Stimulated activated CD4-positive, alpha-beta T cell treated with anti-CD3 and anti-CD28 coated beads, Interleukin-4, amount 100 ng/mL, for 4 hours (primary cell): Measurements from ENCODE around the gene PKD1.
"Not testable (repeated sequence)": the region's sequence is repeated elsewhere in the genome, so short reads cannot be mapped to it uniquely, and the experiment has no call there.

Experiments
- DNase-seq, 2 experiments: peaks; one replicate each; pipeline ENCODE4 v3.0.0-alpha.2; 2020

Gene PKD1

GRCh38 chr16:2122934-2123683, 12.6 kb downstream of the PKD1 start:
- DNase-seq, result not testable (repeated sequence)

- DNase-seq, result no peak
These were observed 13.3 kb downstream of the PKD1 start for GRCh38 chr16:2122429-2122828.

- no peak for DNase-seq
These were observed 13.8 kb downstream of the PKD1 start for GRCh38 chr16:2121853-2122252.

- peak in 1 of 2 experiments; percentile 23 for DNase-seq
These were observed 14.4 kb downstream of the PKD1 start for GRCh38 chr16:2121325-2121724.

GRCh38 chr16:2117960-2118722, 17.6 kb downstream of the PKD1 start:
- not testable (repeated sequence) for DNase-seq

- not testable (repeated sequence) for DNase-seq
These were observed 18.4 kb downstream of the PKD1 start for GRCh38 chr16:2117341-2117740.

GRCh38 chr16:2116428-2116827, 19.3 kb downstream of the PKD1 start:
- DNase-seq, result not testable (repeated sequence)

- no peak for DNase-seq
These were observed 20.1 kb downstream of the PKD1 start for GRCh38 chr16:2115591-2115973.

GRCh38 chr16:2114885-2115590, 20.7 kb downstream of the PKD1 start:
- DNase-seq, result not testable (repeated sequence)

GRCh38 chr16:2114225-2114624, 21.5 kb downstream of the PKD1 start:
- not testable (repeated sequence) for DNase-seq

- DNase-seq, result not testable (repeated sequence)
These were observed 23.1 kb downstream of the PKD1 start for GRCh38 chr16:2112539-2113106.

GRCh38 chr16:2111412-2112335, 24.0 kb downstream of the PKD1 start:
- DNase-seq, result not testable (repeated sequence)

- not testable (repeated sequence) for DNase-seq
These were observed 24.7 kb downstream of the PKD1 start for GRCh38 chr16:2111009-2111353.

GRCh38 chr16:2110332-2111008, 25.2 kb downstream of the PKD1 start:
- not testable (repeated sequence) for DNase-seq

GRCh38 chr16:2109872-2110271, 25.8 kb downstream of the PKD1 start:
- not testable (repeated sequence) for DNase-seq

- DNase-seq, result not testable (repeated sequence)
These were observed 26.5 kb downstream of the PKD1 start for GRCh38 chr16:2109271-2109580.

GRCh38 chr16:2108446-2109270, 27.0 kb downstream of the PKD1 start:
- DNase-seq, result not testable (repeated sequence)

- DNase-seq, result not testable (repeated sequence)
These were observed 27.9 kb downstream of the PKD1 start for GRCh38 chr16:2107791-2108125.

- not testable (repeated sequence) for DNase-seq
These were observed 28.4 kb downstream of the PKD1 start for GRCh38 chr16:2107121-2107790.

GRCh38 chr16:2106211-2106610, 29.5 kb downstream of the PKD1 start:
- not testable (repeated sequence) for DNase-seq
